ENCODE measurements around the gene PPOX.

Gene PPOX

DNA sequence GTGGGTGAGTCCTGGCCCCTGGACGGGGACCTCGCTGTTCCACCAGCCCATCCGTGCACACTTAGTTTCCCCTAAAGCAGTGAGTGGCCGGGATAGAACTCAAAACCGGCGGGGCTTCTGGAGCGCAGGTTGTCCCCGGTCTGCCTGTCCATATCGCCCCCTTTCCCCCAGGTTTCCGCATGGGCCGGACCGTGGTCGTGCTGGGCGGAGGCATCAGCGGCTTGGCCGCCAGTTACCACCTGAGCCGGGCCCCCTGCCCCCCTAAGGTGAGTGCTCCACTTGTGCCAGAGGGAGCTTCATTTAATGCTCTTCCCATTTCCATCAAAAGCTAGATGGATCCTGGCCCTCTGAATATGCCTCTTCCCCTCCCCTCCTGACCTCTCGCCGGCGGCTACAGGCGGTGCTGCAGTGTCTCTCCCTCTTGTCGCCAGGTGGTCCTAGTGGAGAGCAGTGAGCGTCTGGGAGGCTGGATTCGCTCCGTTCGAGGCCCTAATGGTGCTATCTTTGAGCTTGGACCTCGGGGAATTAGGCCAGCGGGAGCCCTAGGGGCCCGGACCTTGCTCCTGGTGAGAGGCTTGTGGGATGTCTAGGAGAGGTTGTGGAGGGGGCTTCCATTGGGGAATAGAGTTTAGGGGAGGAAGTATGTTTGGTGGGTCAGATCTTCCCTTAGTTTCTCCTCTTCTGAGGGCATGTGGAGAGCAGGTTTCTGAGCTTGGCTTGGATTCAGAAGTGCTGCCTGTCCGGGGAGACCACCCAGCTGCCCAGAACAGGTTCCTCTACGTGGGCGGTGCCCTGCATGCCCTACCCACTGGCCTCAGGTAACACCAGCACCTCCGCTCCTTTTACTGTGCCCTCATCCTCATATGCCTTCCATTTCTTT, 683 bp downstream of the PPOX start:
- WGBS = 10% methylated on average over 33 of the region's 33 CpGs
- peak overlapping the region; percentile 50 for H3K27ac ChIP-seq (ENCODE audit: low read depth, low read length)
- H3K36me3 ChIP-seq (ENCODE audit: insufficient read depth, low read length) = peaks cover 53% of the 10 kb centered on the region
- no peaks in the 10 kb centered on the region for H3K9me3 ChIP-seq (ENCODE audit: insufficient read depth, low read depth, low read length)
- no peaks in the 10 kb centered on the region for H3K27me3 ChIP-seq (ENCODE audit: insufficient read depth, low read length)
- peaks cover 5% of the 10 kb centered on the region; the same call in 1 of the 2 replicates for H3K4me1 ChIP-seq (ENCODE audit: insufficient read depth, low read length)
- peak overlapping the region; percentile 87 for H3K4me3 ChIP-seq (ENCODE audit: low read length)
- peak overlapping the region; percentile 78 for H3K9ac ChIP-seq (ENCODE audit: low read depth, low read length)

DNA sequence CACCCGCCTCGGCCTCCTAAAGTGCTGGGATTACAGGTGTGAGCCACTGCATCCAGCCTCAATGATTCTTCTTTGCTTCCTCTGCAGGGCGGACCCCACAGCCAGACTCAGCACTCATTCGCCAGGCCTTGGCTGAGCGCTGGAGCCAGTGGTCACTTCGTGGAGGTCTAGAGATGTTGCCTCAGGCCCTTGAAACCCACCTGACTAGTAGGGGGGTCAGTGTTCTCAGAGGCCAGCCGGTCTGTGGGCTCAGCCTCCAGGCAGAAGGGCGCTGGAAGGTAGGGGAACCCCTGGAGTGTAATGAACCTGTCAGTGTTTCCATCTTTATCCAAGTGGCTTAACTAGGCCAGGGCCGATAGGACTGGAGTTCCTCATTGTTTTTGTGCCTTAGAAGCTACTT, 2.7 kb downstream of the PPOX start:
- H3K4me3 ChIP-seq (ENCODE audit: low read length) = no peak overlapping the region
- WGBS = 95% methylated on average over 9 of the region's 9 CpGs
- no peaks in the 10 kb centered on the region for H3K9me3 ChIP-seq (ENCODE audit: insufficient read depth, low read depth, low read length)
- H3K27me3 ChIP-seq (ENCODE audit: insufficient read depth, low read length) = no peaks in the 10 kb centered on the region
- H3K27ac ChIP-seq (ENCODE audit: low read depth, low read length) = no peak overlapping the region
- H3K9ac ChIP-seq (ENCODE audit: low read depth, low read length) = no peak overlapping the region
- H3K36me3 ChIP-seq (ENCODE audit: insufficient read depth, low read length) = peaks cover 61% of the 10 kb centered on the region
- H3K4me1 ChIP-seq (ENCODE audit: insufficient read depth, low read length) = peaks cover 5% of the 10 kb centered on the region; the same call in 1 of the 2 replicates

DNA sequence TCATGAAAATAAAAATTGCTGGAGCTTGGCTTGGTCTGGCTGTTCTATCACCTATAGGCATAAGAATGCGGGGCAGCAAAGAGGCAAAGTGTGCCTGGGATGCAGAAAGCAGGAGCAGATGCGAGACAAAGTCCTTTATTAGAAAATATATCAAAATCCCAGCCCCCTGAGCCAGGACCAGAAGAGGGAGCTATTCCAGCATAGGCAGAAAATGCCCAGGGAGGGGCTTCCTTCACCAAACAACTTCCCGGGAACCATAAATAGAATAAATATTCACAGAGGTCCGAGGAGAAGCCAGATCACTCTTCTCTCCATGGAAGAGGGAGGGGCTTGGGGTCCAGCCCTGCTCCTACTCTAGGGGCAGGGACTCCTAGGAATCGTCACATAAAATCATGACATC, 5.0 kb downstream of the PPOX start:
- 90% methylated on average over 5 of the region's 5 CpGs for WGBS
- Histone ChIP-seq H3K9ac (ENCODE audit: low read depth, low read length) (no peak overlapping the region), H3K27ac (ENCODE audit: low read depth, low read length) (no peak overlapping the region), H3K36me3 (ENCODE audit: insufficient read depth, low read length) (peaks cover 64% of the 10 kb centered on the region), H3K4me1 (ENCODE audit: insufficient read depth, low read length) (no peaks in the 10 kb centered on the region), H3K4me3 (ENCODE audit: low read length) (no peak overlapping the region), H3K9me3 (ENCODE audit: insufficient read depth, low read depth, low read length) (no peaks in the 10 kb centered on the region), H3K27me3 (ENCODE audit: insufficient read depth, low read length) (no peaks in the 10 kb centered on the region)

DNA sequence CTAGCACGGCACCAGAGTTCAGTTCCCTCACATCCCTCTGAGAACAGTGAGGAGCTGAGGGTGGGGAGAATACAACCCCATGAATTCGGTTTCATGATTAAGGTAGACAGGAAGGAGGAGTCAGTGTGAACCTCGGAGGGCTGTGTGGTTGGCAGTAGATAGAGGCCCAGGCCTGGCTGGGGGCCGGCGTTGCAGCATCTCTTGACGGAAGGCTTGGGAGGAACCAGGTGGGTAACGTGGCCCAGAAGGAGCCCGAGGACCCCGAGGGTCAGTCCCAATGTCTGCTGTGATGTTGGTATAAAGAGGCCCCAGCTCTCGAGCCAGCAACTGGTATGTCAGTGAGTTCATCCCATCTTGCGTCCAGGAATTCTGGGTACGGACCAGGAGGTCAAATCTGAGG, 5.5 kb downstream of the PPOX start:
- Histone ChIP-seq H3K4me3 (ENCODE audit: low read length) (no peak overlapping the region), H3K4me1 (ENCODE audit: insufficient read depth, low read length) (no peaks in the 10 kb centered on the region), H3K27me3 (ENCODE audit: insufficient read depth, low read length) (no peaks in the 10 kb centered on the region), H3K9ac (ENCODE audit: low read depth, low read length) (no peak overlapping the region), H3K36me3 (ENCODE audit: insufficient read depth, low read length) (peaks cover 64% of the 10 kb centered on the region), H3K9me3 (ENCODE audit: insufficient read depth, low read depth, low read length) (no peaks in the 10 kb centered on the region), H3K27ac (ENCODE audit: low read depth, low read length) (no peak overlapping the region)
- WGBS = 93% methylated on average over 12 of the region's 12 CpGs

GRCh38 chr1:161172349-161172748, 6.1 kb downstream of the PPOX start:
- WGBS = 100% methylated on average over 1 of the region's 1 CpG
- Histone ChIP-seq H3K27me3 (ENCODE audit: insufficient read depth, low read length) (no peaks in the 10 kb centered on the region), H3K36me3 (ENCODE audit: insufficient read depth, low read length) (peaks cover 64% of the 10 kb centered on the region), H3K9me3 (ENCODE audit: insufficient read depth, low read depth, low read length) (no peaks in the 10 kb centered on the region), H3K27ac (ENCODE audit: low read depth, low read length) (no peak overlapping the region), H3K9ac (ENCODE audit: low read depth, low read length) (no peak overlapping the region), H3K4me3 (ENCODE audit: low read length) (no peak overlapping the region), H3K4me1 (ENCODE audit: insufficient read depth, low read length) (no peaks in the 10 kb centered on the region)

DNA sequence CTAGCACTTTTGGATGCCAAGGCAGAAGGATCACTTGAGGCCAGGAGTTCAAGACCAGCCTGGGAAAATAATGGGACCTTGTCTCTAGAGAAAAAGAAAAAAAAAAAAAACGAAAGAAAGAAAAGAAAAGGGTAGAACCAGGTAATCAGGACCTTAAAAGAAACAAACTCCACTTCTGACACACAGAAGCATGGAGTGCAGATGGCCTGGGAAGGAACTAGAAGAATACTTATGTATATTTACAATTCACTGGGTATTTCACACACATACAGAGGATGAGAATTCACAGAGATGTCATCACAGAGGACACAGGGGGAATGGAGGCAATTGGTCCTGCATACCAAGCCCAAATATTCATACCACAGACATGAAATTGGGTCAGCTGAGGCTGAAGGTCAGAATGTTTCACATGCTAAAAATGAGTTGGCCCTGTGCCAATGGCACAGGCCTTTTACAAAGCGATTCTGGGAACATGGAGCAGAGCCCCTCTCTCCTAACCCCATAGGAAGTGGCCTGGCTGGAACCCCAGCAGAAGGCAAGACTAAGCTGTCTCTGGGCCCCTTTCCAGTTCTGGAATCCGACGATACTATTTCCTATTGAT, 6.7 kb downstream of the PPOX start:
- H3K27ac ChIP-seq (ENCODE audit: low read depth, low read length) = no peak overlapping the region

GRCh38 chr1:161173711-161174110, 7.5 kb downstream of the PPOX start:
- Histone ChIP-seq H3K9ac (ENCODE audit: low read depth, low read length) (no peak overlapping the region), H3K9me3 (ENCODE audit: insufficient read depth, low read depth, low read length) (no peaks in the 10 kb centered on the region), H3K36me3 (ENCODE audit: insufficient read depth, low read length) (peaks cover 63% of the 10 kb centered on the region), H3K4me3 (ENCODE audit: low read length) (no peak overlapping the region), H3K27ac (ENCODE audit: low read depth, low read length) (no peak overlapping the region), H3K4me1 (ENCODE audit: insufficient read depth, low read length) (peaks cover 8% of the 10 kb centered on the region; the same call in 1 of the 2 replicates), H3K27me3 (ENCODE audit: insufficient read depth, low read length) (no peaks in the 10 kb centered on the region)
- WGBS = 94% methylated on average over 11 of the region's 11 CpGs

More for the DNA sequence above, 6.7 kb downstream of the PPOX start:
- no peaks in the 10 kb centered on the region for H3K27me3 ChIP-seq (ENCODE audit: insufficient read depth, low read length)
- 96% methylated on average over 4 of the region's 4 CpGs for WGBS
- H3K9ac ChIP-seq (ENCODE audit: low read depth, low read length) = no peak overlapping the region
- H3K4me1 ChIP-seq (ENCODE audit: insufficient read depth, low read length) = peaks cover 2% of the 10 kb centered on the region; the same call in 1 of the 2 replicates
- no peaks in the 10 kb centered on the region for H3K9me3 ChIP-seq (ENCODE audit: insufficient read depth, low read depth, low read length)
- peaks cover 64% of the 10 kb centered on the region for H3K36me3 ChIP-seq (ENCODE audit: insufficient read depth, low read length)
- no peak overlapping the region for H3K4me3 ChIP-seq (ENCODE audit: low read length)

GRCh38 chr1:161174911-161175310, 8.7 kb downstream of the PPOX start:
- H3K27me3 ChIP-seq (ENCODE audit: insufficient read depth, low read length) = no peaks in the 10 kb centered on the region
- no peak overlapping the region for H3K27ac ChIP-seq (ENCODE audit: low read depth, low read length)
- no peak overlapping the region for H3K9ac ChIP-seq (ENCODE audit: low read depth, low read length)
- H3K36me3 ChIP-seq (ENCODE audit: insufficient read depth, low read length) = peaks cover 53% of the 10 kb centered on the region
- H3K4me3 ChIP-seq (ENCODE audit: low read length) = no peak overlapping the region
- peaks cover 8% of the 10 kb centered on the region; the same call in 1 of the 2 replicates for H3K4me1 ChIP-seq (ENCODE audit: insufficient read depth, low read length)
- 96% methylated on average over 11 of the region's 11 CpGs for WGBS
- H3K9me3 ChIP-seq (ENCODE audit: insufficient read depth, low read depth, low read length) = no peaks in the 10 kb centered on the region

- WGBS = 91% methylated on average over 10 of the region's 10 CpGs
- no peaks in the 10 kb centered on the region for H3K9me3 ChIP-seq (ENCODE audit: insufficient read depth, low read depth, low read length)
- H3K27me3 ChIP-seq (ENCODE audit: insufficient read depth, low read length) = no peaks in the 10 kb centered on the region
- peaks cover 45% of the 10 kb centered on the region for H3K36me3 ChIP-seq (ENCODE audit: insufficient read depth, low read length)
- peak overlapping the region; percentile 87; the same call in 1 of the 2 replicates for H3K4me3 ChIP-seq (ENCODE audit: low read length)
- no peak overlapping the region for H3K27ac ChIP-seq (ENCODE audit: low read depth, low read length)
- no peak overlapping the region for H3K9ac ChIP-seq (ENCODE audit: low read depth, low read length)
- peaks cover 8% of the 10 kb centered on the region; the same call in 1 of the 2 replicates for H3K4me1 ChIP-seq (ENCODE audit: insufficient read depth, low read length)
These were observed 9.7 kb downstream of the PPOX start for GRCh38 chr1:161175771-161176453.

GRCh38 chr1:161176468-161177111, 10.4 kb downstream of the PPOX start:
- H3K9ac ChIP-seq (ENCODE audit: low read depth, low read length) = peak overlapping the region; percentile 86
- peaks cover 8% of the 10 kb centered on the region; the same call in 1 of the 2 replicates for H3K4me1 ChIP-seq (ENCODE audit: insufficient read depth, low read length)
- no peaks in the 10 kb centered on the region for H3K9me3 ChIP-seq (ENCODE audit: insufficient read depth, low read depth, low read length)
- H3K27me3 ChIP-seq (ENCODE audit: insufficient read depth, low read length) = no peaks in the 10 kb centered on the region
- peaks cover 38% of the 10 kb centered on the region for H3K36me3 ChIP-seq (ENCODE audit: insufficient read depth, low read length)
- 35% methylated on average over 12 of the region's 17 CpGs for WGBS
- H3K27ac ChIP-seq (ENCODE audit: low read depth, low read length) = no peak overlapping the region; the same call in 1 of the 2 replicates
- H3K4me3 ChIP-seq (ENCODE audit: low read length) = peak overlapping the region; percentile 87
